NOMO-1 treated with dmso at 0.1 percent for 144 hours (cell line): Measurements from ENCODE around the gene BCL2L12.

Experiments
- DNase-seq: peaks from one replicate; lab custom pipeline; 2025; ENCODE audit not compliant: unreplicated experiment; lab: John Stamatoyannopoulos, UW

Gene BCL2L12

GRCh38 chr19:49662011-49662410 is 3.7 kb upstream of the BCL2L12 start:
- no peak for DNase-seq

DNA sequence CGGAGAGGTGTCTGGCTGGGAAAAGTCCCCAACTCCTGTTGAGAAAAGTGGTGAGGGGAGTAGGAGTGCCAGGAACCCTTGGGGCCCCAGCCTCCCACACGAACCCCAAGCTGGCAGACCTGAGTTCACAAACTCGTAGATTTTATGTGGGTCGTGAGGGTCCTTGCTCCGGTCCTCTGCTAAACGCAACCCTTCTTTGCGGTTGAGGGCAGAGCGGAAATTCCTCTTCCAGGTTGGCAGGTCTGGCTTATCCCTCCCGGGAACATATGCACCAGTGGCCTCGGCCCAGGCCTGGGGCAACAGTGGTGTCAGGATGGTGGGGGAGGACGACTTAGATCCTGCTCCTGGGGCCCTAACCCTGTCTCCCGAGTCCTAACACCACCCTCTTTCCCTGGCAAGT is 2.5 kb upstream of the BCL2L12 start:
- DNase-seq = no peak

DNA sequence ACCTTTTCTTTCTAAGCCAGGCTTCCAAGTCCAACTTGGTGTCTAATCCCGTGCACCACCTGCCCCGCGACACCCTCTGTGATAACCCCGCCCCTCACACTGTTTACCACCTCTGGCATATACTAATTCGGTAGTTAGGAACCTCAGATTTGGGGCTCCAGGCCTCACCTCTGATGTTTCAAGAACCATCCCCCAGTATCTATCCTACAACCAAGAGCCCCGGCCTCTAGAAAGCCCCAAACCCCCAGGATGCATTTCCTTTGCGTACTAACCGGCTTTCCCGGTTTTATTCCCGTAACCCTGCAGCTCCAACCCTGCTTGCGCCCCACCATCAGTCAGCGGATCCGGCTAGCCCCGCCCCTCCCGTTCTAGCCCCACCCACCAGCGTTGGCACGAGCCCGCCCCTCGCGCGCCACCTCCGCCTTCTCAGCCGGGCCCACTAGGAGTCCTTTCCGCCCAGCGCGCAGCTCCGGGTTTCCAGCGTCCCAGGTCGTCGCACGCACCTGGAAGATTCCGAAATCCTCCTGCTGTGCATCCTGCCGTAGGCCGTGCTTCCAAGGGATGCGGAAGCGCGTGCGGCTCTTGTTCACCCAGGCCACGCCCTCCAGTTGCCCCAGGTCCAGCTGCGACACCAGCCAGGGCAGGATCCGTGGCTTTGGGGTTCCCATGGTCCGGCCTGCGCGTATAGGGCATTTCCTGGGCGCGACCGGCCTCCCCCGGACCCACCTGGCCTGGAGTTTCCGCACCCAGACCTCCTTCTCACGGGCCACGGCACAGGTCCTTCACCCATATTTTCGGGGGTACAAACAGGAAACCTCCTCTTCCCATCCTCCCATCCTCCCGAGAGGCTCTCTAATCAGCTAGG is 1.3 kb upstream of the BCL2L12 start:
- peak; percentile 29 for DNase-seq

DNA sequence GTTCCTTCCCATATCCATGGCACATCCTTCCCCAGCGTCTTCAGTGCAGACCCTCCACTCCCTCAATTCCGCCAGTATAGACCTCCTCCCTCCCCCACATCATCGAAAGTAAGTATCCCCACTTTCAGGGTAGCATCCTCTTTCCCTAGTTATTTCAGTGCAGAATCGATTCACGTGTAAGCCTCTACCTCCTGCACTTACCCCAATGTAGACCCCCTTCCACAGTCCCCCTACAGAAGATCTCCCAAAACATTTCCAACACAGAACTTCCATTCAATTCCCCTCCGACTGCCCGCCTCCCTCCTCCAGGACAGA is 740 bp upstream of the BCL2L12 start:
- no peak for DNase-seq

DNA sequence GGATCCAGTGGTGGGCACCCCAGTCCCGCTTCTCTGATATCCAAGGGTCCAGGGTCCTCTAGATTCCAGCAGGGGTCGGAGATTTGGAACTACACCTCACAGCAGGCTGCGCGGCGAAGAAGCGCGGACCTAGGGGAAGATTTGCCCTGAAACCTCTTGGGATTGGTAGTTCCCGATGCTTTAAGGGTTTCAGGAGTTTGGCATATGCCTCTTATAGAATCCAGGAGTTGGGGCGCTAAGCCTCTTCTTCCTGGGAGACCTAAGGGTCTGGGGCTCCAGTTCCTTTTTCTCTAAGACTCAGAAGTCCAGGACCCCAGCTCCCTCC is 349 bp downstream of the BCL2L12 start:
- no peak for DNase-seq

GRCh38 chr19:49667473-49667872 is 1.7 kb downstream of the BCL2L12 start:
- DNase-seq = no peak

DNA sequence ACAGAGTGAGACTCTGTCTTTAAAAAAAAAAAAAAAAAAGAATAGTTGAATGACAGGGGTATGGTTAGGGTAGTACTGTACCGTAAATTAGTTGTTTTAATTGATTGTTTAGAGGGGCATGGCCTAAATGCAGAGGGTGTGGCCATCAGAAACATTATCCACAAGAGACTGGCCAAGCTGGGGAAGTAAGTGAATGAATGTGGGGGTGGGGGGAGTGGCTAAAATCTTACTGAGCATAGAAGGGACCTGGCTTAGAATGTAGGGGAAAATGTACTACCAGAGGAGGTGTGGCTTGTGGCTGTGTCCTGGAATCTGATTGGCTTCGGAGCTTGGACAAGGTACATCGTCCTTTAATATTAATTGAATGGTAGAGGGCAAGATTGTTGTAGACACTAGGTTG is 3.8 kb downstream of the BCL2L12 start:
- DNase-seq = no peak

GRCh38 chr19:49672131-49672919 is 6.6 kb downstream of the BCL2L12 start:
- peak; percentile 27 for DNase-seq

GRCh38 chr19:49676136-49676783 is 10.5 kb downstream of the BCL2L12 start:
- DNase-seq = peak; percentile 84

DNA sequence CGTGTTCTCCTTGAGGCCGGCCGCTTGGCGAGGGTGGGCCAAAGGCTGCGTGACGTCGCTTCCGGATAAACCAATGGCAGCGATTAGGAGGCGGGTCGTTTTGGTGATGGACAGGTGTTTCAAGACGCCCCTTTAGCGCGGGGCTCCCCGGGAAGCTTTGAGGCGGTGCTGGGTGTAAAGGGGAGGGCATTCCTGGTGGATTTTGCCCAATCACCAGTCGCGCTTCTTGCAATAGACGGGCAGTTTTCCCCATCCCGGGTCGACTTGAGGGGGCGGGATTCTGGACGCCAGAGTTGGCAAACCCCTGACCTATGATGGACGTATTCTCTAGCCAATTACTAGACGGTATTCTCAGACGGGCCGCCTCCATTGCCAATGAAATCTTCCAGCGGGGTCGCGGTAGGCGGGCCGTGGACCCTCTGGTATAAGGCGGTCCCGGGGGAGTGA is 11.1 kb downstream of the BCL2L12 start:
- peak; percentile 99 for DNase-seq

DNA sequence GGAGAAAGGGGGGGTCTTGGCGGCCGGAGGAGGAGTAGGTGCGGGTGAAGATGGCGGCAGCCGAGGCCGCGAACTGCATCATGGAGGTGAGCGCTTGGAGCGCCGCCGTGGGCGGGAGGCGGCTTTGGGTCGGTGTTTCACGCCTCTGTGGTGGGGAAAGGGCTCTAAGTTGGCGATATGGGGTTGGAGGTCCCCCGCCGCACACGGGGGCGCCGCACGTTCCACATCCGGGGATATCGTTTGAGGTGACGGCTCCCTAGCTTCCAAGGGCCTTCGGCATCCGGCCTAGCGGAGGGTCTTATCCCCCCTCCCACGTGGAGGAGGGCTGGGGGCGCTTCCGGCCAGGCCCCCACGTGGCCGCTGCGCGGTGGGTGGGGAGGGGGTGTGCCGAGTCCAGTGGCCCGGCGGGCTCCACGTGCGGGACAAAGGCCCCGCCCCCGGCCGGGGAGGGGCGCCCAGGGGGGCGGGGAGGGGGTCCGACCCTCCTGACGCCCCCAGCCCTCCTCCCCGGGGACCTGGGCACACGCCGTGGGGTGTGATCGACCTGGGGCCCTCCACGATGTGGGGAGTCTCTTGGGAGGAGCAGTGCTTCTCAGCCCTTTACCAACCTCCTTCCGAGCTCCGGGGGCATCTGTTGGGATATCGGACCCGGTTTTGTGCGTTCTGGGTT is 11.6 kb downstream of the BCL2L12 start, which contains the start of gene PRMT1:
Gene PRMT1 (plus strand): TSS at position 41 of the 670 bp plus-strand sequence. CDS start 10 bp downstream, at position 51.
- DNase-seq = no peak

- DNase-seq = no peak
Observed at GRCh38 chr19:49677901-49678674, 12.4 kb downstream of the BCL2L12 start.

GRCh38 chr19:49678985-49679770 is 13.4 kb downstream of the BCL2L12 start:
- DNase-seq = no peak

DNA sequence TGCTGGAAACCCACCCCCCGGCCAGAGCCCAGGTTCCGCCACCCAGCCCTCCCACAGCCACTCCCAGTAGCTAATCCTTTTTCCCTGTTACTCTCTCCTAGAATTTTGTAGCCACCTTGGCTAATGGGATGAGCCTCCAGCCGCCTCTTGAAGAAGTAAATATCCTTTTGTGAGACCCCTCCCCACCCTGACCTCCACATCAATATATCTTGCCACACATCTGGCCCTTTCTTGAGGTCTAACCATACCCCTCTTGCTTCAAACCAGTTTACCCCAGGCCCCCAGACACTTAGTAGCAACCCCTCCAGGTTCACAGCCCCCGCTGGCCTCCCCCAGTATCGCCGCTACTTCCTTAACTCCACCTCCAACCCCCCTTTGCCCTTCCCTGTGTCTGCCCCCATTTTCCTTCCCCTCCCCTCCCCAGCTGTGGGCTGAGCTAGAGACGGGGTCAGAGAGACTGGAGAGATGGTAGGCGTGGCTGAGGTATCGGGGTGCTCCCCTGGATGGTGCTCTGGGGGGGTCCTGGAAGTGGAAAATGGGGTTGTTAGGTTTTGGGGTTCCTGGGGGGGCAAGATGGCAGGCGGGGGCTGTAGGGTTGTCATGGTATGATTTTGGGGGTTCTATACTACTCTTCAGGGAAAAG is 14.2 kb downstream of the BCL2L12 start:
- DNase-seq = no peak

DNA sequence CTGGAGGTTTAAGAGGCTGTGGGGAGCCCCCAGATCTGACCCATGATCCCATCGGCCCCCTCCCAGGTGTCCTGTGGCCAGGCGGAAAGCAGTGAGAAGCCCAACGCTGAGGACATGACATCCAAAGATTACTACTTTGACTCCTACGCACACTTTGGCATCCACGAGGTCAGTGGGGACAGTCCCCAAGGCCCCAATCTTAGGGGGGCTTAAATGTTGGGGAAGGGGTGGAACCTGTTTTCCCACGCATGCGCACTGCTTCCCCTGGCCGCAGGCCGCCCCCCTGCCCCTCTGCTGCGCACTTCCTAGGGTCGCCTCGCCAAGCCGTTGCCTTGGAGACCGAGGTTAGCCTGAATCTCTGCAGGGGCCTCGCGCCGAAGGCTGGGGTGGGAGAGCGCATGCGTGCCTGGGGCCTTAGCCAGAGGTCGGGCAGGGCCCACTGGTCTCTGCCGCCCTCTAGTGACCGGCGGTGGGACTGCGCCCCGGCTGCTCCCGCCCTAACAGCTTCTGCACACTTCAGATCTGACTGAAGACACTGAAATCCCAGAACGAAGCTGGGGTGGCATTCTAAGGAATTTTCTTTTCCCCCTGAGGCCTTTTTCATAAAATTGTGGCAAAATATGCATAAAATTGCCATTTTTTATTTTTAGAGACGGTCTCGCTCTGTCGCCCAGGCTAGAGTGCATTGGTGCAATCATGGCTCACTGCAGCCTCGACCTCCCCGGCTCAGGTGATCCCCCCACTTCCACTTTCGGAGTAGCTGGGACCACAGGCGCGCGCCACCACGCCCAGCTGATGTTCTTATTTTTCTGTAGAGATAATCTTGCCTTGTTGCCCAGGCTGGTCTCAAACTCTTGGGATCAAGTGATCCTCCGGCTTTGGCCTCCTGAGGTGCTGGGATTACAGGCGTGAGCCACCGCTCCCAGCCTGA is 15.0 kb downstream of the BCL2L12 start:
- peak; percentile 85 for DNase-seq

- no peak for DNase-seq
Observed at GRCh38 chr19:49681830-49682229, 16.1 kb downstream of the BCL2L12 start.

GRCh38 chr19:49682274-49682673 is 16.5 kb downstream of the BCL2L12 start:
- DNase-seq = no peak

DNA sequence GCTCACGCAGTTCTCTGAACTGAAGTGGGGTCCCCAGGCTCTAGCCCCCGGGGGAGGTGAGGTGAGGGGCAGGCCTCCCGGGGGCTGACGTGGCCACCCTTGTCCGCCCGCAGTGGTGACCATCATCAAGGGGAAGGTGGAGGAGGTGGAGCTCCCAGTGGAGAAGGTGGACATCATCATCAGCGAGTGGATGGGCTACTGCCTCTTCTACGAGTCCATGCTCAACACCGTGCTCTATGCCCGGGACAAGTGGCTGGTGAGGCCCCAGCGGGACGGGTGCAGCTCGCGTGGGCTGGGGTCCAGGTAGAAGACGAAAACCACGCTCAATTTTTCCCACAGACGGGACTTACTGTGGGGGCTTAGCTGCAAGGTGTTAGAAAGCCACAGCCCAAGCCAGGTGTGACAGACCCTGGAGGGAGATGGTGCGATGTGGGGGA is 18.1 kb downstream of the BCL2L12 start:
- DNase-seq = no peak
